GM19043 (cell line): ENCODE data around the gene ZMYND10.

Experiments
- ATAC-seq: cut with Tn5 transposase; IDR thresholded peaks from one replicate; pipeline ENCODE4 v1.9.1; 2021; ENCODE audit warnings: low read depth; ENCODE audit not compliant: unreplicated experiment

The ZMYND10 gene

DNA sequence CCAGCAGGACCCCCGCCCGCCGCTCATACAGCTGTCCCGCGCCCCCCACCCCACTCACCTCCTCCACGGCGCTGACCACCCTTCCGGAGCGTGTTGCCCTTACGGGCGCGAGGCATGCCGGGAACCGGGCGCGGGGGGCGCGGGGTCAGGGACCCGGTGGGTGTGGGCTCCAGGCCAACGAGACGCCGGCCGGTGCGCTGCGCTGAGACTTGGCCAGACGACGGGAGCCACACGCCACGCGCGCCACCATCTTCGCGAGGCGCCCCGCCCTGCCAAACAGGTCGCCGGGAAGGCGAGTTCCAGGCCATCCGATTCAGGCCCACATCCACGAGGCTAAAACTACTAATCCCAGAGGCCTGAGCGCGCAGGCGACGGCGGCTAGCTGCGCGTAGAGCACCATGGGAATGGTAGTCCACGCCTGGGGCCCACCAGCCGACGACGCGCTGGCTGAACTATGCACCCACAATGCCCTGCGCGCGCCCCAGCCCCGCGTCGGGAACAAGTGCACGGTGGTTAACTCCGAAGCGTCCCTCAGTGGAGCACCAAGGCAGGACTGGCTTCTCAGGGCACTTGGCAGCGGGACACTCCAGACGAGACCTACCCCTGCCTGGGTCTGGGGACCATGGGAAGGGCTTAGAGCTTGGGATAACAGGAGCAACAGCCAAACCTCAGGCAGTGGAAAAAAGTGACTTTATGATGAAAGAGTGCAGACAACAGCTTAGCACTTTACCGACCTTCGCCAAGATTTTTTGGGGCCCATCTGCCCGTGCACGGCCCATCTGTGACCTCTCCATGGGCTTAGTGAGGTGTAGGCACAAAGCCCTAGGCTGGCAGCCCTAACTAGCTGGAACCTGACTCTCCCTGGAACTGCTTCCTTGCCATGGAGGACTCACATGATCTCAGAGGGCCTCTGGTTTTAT is 53.1 kb downstream of the ZMYND10 start, which contains the start of gene IFRD2:
Gene IFRD2, minus strand, starts transcription at position 271 of the 920 bp plus-strand sequence. Its CDS starts 155 bp downstream, at position 116.
- ATAC-seq: peak; percentile 99
